Measurements from ENCODE around the gene NEMP1. TPM values are rescaled to one million over a fixed set of nuclear protein-coding genes. Genes with fewer than 3 reads are reported as not detected.

The NEMP1 gene
- total and polyA plus RNA-seq, 2 of the 8 experiments (the other 6 are each of a cell fraction or from before 2014, with no cell fraction given), result 30.1 to 43.2 TPM

GRCh38 chr12:57047981-57048380 is 30.6 kb downstream of the NEMP1 start:
- H2AK5ac ChIP-seq (ENCODE audit: low read depth, low read length), result no peak overlapping the region
- H2BK12ac ChIP-seq (ENCODE audit: low read depth, low read length), result no peak overlapping the region
- no peak for FAIRE-seq
- WGBS, 2 experiments (ENCODE audit: extremely low coverage in 1 of 2, insufficient coverage in 1 of 2, insufficient read length in 1 of 2, insufficient replicate concordance in 2 of 2, low coverage in 1 of 2, low lambda C conversion rate in 2 of 2, missing lambda C conversion rate in 1 of 2), result 80% methylated on average over 1 of the region's 1 CpG; no CpG with 5 or more reads in 1 of the 2 experiments
- H3K79me1 ChIP-seq (ENCODE audit: low read depth, low read length), result no peaks in the 10 kb centered on the region
- H4K8ac ChIP-seq (ENCODE audit: extremely low read depth, insufficient read depth, low read length), result no peak overlapping the region
- H3K9ac ChIP-seq (replicated peaks in 1 of 4; ENCODE audit: extremely low read depth in 1 of 4, low read depth in 3 of 4, low read length in 3 of 4), result no peak overlapping the region
- H2BK120ac ChIP-seq (replicated peaks; ENCODE audit: low read depth, low read length), result no peak overlapping the region
- H3K27me3 ChIP-seq (replicated peaks in 1 of 4; ENCODE audit: control insufficient read depth in 3 of 4, extremely low read depth in 1 of 4, insufficient read depth in 3 of 4, low read length in 3 of 4), result no peaks in the 10 kb centered on the region
- no peak overlapping the region for H3K4me3 ChIP-seq (ENCODE audit: extremely low read depth in 1 of 4, insufficient read depth in 2 of 4, low read depth in 3 of 4, low read length in 4 of 4)
- H3K4me1 ChIP-seq (replicated peaks in 1 of 4; ENCODE audit: control insufficient read depth in 3 of 4, insufficient read depth in 4 of 4, low read length in 3 of 4), result no peaks in the 10 kb centered on the region
- POLR2A ChIA-PET (ENCODE audit: partially characterized antibody), result interaction anchor here (1.0 to 3.5 kb wide), 5 partner anchors 9 to 82 kb away, joined by 3 to 11 read pairs (median 5); no protein-coding TSS in a partner anchor
- H2AFZ ChIP-seq (ENCODE audit: low read length), result no peak overlapping the region
- H3K79me2 ChIP-seq (ENCODE audit: control insufficient read depth in 1 of 2, insufficient read depth in 2 of 2, low read length in 2 of 2), result no peaks in the 10 kb centered on the region
- H3K23me2 ChIP-seq (ENCODE audit: low read depth, low read length), result no peaks in the 10 kb centered on the region
- no peak overlapping the region; the same call in 1 of the 2 replicates for H2BK5ac ChIP-seq (ENCODE audit: low read depth, low read length)
- H4K91ac ChIP-seq (replicated peaks; ENCODE audit: insufficient read length, low read length), result no peak overlapping the region
- H2BK20ac ChIP-seq (ENCODE audit: low read length), result no peak overlapping the region
- H3K56ac ChIP-seq (replicated peaks; ENCODE audit: insufficient read length, low read depth, low read length), result no peak overlapping the region
- H3K27ac ChIP-seq (ENCODE audit: low read depth, low read length), result no peak overlapping the region
- no peak for DNase-seq (ENCODE audit: low read depth in 1 of 2, low spot score in 2 of 2)
- no peaks in the 10 kb centered on the region for H3K9me3 ChIP-seq (ENCODE audit: insufficient read depth in 2 of 2, low read depth in 1 of 2, low read length in 1 of 2)
- no peak overlapping the region for H3K23ac ChIP-seq (ENCODE audit: insufficient read length)
- H3K4ac ChIP-seq (replicated peaks; ENCODE audit: insufficient read length, low read depth, low read length), result no peak overlapping the region
- CTCF ChIA-PET (ENCODE audit: partially characterized antibody), result interaction anchor here (0.6 to 7.5 kb wide), 9 partner anchors 14 to 536 kb away, joined by 3 to 77 read pairs (median 4); partner anchors contain the start of genes STAT6 and TAC3
- H3K36me3 ChIP-seq (ENCODE audit: control insufficient read depth in 2 of 4, insufficient read depth in 4 of 4, low read length in 3 of 4), result no peaks in the 10 kb centered on the region
- H3K18ac ChIP-seq (ENCODE audit: extremely low read depth, low read length), result no peak overlapping the region
- no peak overlapping the region for H4K5ac ChIP-seq (ENCODE audit: insufficient read length, low read depth, low read length)
- H2BK15ac ChIP-seq (ENCODE audit: low read length), result no peak overlapping the region
- no peaks in the 10 kb centered on the region for H4K20me1 ChIP-seq (replicated peaks in 1 of 2; ENCODE audit: control insufficient read depth in 1 of 2, insufficient read depth in 2 of 2, low read length in 2 of 2)
- no peak for TF ChIP-seq ZNF274 (IDR thresholded peaks at IDR 0.05; ENCODE audit: borderline replicate concordance, extremely low read depth, low read length)
- no peak for TF ChIP-seq TAF1 (IDR thresholded peaks at IDR 0.05; ENCODE audit: low read depth, low read length)
- TF ChIP-seq E2F6 (IDR thresholded peaks at IDR 0.05), result no peak
- no peak for TF ChIP-seq ASH2L (IDR thresholded peaks at IDR 0.05; ENCODE audit: low read length)
- TF ChIP-seq USF2 (IDR thresholded peaks at IDR 0.05; ENCODE audit: low read length), result no peak
- no peak for TF ChIP-seq SRF (IDR thresholded peaks at IDR 0.05; ENCODE audit: low read depth, low read length)
- no peak overlapping the region for H3K4me2 ChIP-seq (ENCODE audit: insufficient read depth in 1 of 2, low read depth in 2 of 2, low read length in 2 of 2)
- H3K14ac ChIP-seq (ENCODE audit: insufficient read length), result no peak overlapping the region
